ENCODE data around the gene MARCKS.

Gene MARCKS

DNA sequence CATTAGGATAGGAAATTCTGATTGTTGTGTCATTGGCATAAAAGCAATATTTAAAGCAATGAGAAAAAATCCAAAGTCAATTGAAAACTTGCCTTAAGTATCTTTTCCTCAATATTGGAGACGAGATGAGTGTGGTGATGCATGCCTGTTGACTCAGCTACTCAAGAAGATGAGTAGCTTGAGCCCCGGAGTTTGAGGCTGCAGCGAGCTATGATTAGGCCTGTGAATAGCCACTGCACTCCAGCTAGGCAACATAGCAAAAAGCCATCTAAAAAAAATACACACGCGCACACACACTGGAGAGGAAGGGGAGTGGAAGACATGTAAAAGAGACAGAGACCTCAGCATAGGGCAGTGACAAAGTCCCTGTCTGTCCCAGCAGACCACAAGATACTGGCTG is 9.7 kb upstream of the MARCKS start:
- no peak overlapping the region for H3K4me3 ChIP-seq
- no peak overlapping the region for H3K27ac ChIP-seq

DNA sequence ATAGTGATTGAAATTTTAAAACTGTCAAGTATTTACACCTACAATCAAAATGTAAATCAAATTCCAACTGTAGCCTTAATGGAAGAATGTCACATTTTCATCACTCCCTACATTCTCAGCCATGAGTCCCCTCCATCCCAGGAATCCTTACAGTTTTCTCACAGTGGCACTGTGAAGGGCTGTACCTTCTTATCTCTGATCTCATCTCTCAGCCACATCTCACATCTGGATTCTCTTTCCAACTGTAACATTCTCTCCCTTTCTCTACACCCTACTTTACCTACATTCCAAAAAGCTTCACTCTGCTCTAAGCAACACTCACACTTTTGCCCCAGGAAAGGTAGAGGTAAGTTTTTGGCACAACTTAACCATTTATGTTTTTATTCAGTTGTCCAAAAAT is 8.9 kb upstream of the MARCKS start:
- Histone ChIP-seq H3K4me3 (no peak overlapping the region), H3K27ac (no peak overlapping the region)

- Histone ChIP-seq H3K4me3 (no peak overlapping the region), H3K27ac (no peak overlapping the region)
Observed at GRCh38 chr6:113848811-113849210, 8.3 kb upstream of the MARCKS start.

GRCh38 chr6:113853252-113853651 is 3.9 kb upstream of the MARCKS start:
- H3K4me3 ChIP-seq = no peak overlapping the region
- H3K27ac ChIP-seq = no peak overlapping the region

GRCh38 chr6:113854531-113855499 is 2.3 kb upstream of the MARCKS start:
- H3K4me3 ChIP-seq = peak overlapping the region; percentile 52 to 83 (median 67)
- H3K27ac ChIP-seq = peak overlapping the region; percentile 11 to 100 (median 93)

- H3K27ac ChIP-seq = peak overlapping the region; percentile 29 to 100 (median 93)
Observed at GRCh38 chr6:113855500-113856374, 1.4 kb upstream of the MARCKS start.

GRCh38 chr6:113856375-113856624 is 845 bp upstream of the MARCKS start:
- peak overlapping the region in 20 of 21 experiments; percentile 35 to 100 (median 94) for H3K27ac ChIP-seq

More at GRCh38 chr6:113855500-113856374, 1.4 kb upstream of the MARCKS start:
- peak overlapping the region; percentile 52 to 83 (median 67) for H3K4me3 ChIP-seq

GRCh38 chr6:113857556-113858479 is 673 bp downstream of the MARCKS start:
- H3K27ac ChIP-seq = peak overlapping the region; percentile 64 to 100 (median 97)
- peak overlapping the region; percentile 52 to 83 (median 67) for H3K4me3 ChIP-seq

More at GRCh38 chr6:113856375-113856624, 845 bp upstream of the MARCKS start:
- H3K4me3 ChIP-seq = peak overlapping the region; percentile 52 to 83 (median 67)

DNA sequence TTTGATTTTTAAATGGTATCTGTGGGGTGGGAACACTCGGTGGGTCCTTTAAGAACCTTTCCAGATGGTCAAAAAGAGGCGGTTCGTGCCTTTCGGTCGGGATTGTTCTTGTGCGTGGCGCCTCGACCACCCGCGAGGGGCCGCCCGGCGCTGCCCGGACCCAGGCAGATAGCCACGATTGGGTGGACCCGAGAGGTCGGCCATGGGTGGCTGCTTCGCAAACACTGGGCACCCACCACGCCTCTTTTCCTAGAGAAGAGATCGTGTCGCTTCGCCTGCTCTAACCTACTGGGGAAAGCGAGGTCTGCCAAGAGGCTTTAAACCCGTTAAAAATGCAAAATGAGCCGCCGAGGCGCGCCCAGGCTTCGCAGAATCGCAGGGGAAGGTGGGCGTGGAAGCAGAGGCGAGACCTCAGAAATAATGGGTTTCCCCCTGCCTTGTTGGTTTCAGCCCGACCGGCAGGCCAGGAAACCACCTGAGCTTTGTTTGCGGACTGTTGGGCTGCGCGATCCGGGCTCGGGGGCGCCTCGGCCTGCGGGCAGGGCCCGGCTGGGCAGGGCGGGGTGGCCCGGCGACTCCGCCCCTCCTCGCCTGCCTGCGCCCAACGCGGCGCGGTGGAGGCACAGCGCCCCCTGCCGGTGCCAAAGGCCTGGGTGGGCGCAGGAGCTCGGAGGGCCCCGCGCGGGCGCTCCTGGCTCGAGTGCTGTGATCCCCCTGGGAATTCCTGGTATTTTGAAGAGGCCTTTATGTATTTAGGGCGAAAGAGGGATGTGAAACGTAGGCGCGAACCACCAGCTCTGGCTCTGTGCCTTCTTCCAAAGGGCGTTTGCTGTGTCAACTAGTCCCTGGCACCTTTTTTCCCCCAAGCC is 1.6 kb downstream of the MARCKS start:
- H3K27ac ChIP-seq = peak overlapping the region; percentile 83 to 100 (median 97)
- peak overlapping the region; percentile 52 to 83 (median 67) for H3K4me3 ChIP-seq

GRCh38 chr6:113859349-113860180 is 2.4 kb downstream of the MARCKS start:
- Histone ChIP-seq H3K27ac (peak overlapping the region; percentile 83 to 100 (median 97)), H3K4me3 (peak overlapping the region; percentile 52 to 83 (median 67))

DNA sequence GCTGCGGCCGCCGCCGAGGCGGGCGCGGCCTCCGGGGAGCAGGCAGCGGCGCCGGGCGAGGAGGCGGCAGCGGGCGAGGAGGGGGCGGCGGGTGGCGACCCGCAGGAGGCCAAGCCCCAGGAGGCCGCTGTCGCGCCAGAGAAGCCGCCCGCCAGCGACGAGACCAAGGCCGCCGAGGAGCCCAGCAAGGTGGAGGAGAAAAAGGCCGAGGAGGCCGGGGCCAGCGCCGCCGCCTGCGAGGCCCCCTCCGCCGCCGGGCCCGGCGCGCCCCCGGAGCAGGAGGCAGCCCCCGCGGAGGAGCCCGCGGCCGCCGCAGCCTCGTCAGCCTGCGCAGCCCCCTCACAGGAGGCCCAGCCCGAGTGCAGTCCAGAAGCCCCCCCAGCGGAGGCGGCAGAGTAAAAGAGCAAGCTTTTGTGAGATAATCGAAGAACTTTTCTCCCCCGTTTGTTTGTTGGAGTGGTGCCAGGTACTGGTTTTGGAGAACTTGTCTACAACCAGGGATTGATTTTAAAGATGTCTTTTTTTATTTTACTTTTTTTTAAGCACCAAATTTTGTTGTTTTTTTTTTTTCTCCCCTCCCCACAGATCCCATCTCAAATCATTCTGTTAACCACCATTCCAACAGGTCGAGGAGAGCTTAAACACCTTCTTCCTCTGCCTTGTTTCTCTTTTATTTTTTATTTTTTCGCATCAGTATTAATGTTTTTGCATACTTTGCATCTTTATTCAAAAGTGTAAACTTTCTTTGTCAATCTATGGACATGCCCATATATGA is 3.2 kb downstream of the MARCKS start:
- Histone ChIP-seq H3K27ac (peak overlapping the region in 20 of 21 experiments; percentile 87 to 100 (median 97)), H3K4me3 (peak overlapping the region; percentile 52 to 83 (median 67))

DNA sequence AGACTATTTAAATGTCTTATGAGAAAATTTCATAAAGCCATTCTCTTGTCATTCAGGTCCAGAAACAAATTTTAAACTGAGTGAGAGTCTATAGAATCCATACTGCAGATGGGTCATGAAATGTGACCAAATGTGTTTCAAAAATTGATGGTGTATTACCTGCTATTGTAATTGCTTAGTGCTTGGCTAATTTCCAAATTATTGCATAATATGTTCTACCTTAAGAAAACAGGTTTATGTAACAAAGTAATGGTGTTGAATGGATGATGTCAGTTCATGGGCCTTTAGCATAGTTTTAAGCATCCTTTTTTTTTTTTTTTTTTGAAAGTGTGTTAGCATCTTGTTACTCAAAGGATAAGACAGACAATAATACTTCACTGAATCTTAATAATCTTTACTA is 5.0 kb downstream of the MARCKS start:
- H3K27ac ChIP-seq = no peak overlapping the region
- H3K4me3 ChIP-seq = no peak overlapping the region

DNA sequence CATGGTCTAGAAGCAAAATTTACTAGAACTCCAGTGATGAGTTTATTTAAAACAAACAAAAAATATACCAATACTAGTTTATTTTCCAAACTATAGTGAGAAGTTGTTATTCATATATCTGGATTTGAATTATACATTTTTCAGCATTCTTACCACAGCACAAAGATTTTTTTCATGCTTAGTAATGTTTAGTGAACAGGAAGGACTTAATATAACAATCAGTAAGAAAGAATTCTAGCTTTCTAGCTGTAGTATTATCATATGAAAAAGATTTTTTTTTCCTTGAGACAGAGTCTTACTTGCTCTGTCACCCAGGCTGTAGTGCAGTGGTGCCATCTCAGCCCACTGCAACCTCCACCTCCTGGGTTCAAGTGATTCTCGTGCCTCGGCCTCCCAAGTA is 13.8 kb downstream of the MARCKS start:
- H3K27ac ChIP-seq = no peak overlapping the region
- H3K4me3 ChIP-seq = no peak overlapping the region

- no peak overlapping the region for H3K27ac ChIP-seq
- H3K4me3 ChIP-seq = no peak overlapping the region
Observed at GRCh38 chr6:113871975-113872374, 14.8 kb downstream of the MARCKS start.

DNA sequence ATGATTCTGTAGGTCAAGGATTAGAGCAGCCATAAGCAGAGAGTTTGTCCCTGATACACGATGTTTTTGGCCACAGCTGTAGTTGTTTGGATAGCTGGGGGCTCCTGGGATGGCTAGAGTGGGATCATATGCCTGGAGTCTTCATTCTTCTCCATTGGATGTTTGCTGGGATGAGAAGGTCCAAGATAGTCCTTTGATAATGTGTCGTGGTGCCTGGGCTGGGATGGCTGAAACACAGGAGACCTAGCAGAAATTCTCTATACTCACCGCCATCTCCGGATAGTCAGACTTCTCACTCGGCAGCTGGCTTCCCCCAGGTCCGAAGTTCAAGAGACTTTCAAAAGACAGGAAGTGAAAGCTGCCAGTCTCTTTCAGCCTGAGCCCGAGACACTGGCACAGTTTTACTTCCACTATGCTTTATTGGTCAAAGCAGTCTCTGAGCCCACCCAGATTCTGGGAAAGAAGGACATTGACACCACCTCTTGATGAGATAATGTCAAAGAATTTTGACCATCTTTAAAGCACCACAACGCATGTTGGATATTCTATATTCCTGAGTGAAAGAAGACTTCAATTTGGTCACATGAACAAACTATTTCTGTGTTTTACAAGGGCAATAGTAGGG is 16.0 kb downstream of the MARCKS start:
- H3K4me3 ChIP-seq = peak overlapping the region in 1 of 7 experiments; percentile 0
- peak overlapping the region in 1 of 21 experiments; percentile 44 for H3K27ac ChIP-seq

GRCh38 chr6:113875470-113875869 is 18.3 kb downstream of the MARCKS start:
- Histone ChIP-seq H3K4me3 (no peak overlapping the region), H3K27ac (no peak overlapping the region)
